DMS53 treated with DMSO at 0.1 percent for 48 hours (cell line): Measurements from ENCODE around the gene MEIOB.
A peak's percentile ranks its signal among the peaks of the same experiment; 100 is the strongest.
"Not testable (repeated sequence)": the region's sequence is repeated elsewhere in the genome, so short reads cannot be mapped to it uniquely, and the experiment has no call there.

Experiments
- DNase-seq: peaks from one replicate; lab custom pipeline; 2025; ENCODE audit not compliant: unreplicated experiment; lab: John Stamatoyannopoulos, UW

MEIOB gene

DNA sequence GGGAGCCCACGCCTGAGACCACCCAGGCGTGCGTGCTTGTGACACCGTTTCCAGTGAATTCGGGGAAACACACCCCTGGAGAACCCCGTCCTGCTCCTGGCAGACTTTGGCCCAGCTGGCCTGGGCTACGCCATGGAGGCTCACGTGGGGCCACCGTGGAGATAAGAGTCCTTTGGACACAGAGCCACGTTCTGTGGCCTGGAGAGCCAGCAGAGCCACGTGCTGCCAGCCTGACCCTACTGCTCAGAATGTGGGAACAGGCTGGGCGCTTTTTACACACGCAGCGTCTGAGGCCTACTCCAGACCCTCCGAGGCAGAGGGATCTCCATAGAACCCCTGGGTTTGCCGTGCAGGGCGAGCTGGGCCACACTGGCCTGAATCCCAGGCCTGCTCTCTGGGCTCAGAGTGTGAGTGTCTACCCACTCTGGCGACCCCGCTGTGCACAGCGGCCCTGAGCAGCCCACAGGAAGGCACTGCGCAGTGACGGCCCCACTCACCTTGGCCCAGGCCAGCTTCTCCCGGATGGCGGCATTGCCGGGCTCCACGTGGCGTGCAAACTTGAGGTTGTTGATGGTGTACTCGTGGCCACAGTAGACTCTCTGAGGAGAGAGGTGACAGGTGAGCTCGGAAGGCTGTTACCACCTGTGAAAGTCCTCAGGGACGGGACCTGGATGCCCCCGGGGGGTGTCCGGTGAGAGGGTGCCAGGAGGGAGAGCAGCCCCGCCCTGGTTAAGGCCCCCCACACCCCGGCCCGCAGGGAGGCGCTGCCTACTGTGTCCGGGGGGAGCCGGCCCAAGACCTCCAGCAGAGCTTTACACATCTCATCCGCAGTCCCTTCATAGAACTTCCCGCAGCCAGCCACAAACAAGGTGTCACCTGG lies 55.3 kb downstream of the MEIOB start:
- no peak for DNase-seq

DNA sequence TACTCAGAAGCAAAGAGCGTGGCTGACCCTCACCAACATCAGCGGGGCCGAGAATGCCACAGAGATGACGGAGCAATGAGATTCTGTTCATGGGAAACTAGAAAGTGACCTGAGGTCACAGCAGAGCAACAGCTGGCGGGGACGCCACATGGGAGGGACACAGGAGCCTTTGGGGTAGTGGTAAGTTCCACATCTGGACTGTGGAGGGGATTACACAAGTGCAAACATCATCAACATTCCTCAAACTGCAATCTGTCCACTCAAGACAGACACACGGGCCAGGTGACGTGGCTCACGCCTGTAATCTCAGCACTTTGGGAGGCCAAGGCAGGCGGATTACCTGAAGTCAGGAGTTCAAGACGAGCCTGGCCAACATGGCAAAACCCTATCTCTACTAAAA lies 56.5 kb downstream of the MEIOB start:
- DNase-seq, result no peak

DNA sequence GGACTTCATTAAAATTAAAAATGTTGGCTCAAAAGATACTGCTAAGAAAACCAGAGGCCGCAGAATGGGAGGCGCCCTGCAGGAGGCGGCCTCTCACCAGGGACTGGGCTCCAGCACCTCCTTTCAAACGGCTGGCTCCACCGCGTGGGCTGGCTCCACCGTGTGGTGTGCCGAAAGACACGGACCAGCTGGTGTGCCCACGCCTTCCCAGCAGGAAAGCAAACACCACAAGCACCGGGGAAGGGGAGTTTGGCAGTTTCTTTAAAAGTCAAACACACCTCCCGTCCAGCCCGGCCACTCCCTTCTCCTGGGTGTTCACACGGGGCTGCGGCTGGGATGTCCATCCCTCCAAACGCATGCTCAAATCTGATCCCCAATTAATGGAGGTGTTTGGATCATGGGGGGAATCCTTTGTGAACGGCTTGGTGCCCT lies 59.2 kb downstream of the MEIOB start:
- DNase-seq, result peak; percentile 19

DNA sequence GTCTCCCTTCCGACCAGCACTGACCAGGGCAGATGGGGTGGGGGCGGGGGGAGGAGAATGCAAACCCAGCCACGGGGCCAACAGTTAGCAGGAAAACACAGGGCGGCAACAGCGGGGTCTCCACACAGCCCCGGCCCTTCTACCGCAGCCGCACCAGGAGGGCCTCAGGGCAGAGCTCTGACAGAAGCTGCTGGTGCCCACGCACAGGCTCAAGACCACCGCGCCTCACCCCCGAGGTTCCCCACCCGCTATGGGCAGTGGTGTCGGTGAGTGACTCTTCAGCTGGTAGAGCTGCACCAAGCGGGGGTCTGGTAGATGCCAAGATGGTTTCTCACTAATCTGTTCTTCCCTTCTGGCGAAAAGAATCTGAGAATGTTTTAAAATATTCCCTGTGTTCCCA lies 61.4 kb downstream of the MEIOB start:
- DNase-seq, result no peak

DNA sequence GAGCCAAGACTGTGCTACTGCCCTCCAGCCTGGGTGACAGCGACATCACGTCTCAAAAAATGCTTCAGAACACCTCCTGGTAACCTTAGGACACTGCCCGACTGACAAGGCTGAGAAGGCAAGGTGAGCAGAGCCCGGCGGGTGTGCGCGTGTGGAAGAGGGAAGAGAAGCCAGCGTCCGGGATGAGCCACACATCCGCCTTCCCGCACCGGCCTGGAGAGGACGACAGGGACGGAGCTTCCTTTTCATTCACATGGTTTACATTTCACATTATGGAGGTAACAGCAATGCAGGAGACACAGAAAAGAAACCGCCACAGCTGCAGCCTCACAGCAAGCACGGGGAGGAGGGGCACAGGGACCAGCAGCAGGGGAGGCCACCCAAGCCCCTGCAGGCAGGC lies 61.9 kb downstream of the MEIOB start:
- no peak for DNase-seq

DNA sequence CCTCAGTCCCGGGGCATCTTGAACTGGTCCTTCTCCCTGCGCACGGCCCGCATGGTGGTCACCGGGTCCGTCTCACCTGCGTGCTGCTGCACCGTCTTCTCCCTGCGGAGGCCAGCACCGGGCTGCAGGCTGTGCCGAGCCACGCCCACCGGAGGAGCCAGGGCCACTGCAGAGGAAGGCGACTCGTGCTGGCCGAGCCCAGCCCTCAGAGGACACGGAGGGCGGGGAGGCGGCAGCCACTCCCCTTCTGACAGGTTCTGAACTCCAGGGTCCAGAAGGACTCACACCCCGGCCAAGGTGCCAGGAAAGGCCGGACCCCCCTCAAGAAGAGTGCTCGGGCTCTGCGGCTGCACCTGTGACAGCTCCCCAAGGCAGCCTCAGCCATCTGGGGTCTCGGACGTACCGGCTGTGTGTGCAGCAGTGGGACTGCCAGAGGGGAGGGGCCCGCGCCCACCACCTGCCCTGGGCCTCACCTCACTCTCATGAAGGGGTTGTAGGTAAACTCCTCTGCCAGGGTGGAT lies 62.6 kb downstream of the MEIOB start:
- DNase-seq, result no peak

DNA sequence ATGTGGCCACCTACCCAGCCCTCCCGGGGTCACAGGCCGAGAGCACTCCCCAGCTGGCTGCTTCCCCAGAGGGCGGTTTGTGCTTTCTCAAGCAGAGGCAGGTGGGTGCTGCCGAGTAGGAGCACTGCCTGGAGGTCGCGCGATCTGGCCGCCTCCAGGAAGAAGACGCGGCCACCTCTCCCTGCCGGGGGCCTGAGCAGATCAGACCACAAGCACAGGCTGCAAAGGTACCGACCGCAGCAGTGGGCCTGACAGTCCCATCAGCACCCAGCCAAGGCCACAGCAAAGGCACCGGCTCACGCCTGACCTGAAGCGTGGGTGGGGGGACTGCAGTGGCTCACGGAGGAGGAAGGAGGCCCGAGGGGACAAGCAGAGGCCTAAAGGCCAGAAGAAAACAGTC lies 63.3 kb downstream of the MEIOB start:
- no peak for DNase-seq

DNA sequence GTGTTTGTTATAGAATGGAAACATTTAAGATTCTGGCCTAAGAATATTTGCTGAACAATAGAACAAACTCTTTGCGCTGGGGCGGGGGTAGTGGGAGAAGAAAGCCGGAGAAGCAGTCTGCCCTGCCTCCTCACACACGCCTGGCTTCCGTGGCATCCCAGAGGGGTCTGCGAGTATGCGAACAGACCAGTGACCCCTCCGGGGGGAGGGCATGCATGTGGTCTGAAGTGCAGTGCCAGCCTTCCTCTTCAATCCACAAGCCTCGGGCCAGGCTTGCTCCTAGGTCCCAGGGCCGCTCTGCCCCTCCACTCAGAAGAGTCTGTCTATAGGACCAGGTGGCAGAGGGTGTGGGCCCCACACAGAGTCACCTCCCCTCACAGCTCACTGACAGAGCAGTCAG lies 64.3 kb downstream of the MEIOB start:
- no peak for DNase-seq

DNA sequence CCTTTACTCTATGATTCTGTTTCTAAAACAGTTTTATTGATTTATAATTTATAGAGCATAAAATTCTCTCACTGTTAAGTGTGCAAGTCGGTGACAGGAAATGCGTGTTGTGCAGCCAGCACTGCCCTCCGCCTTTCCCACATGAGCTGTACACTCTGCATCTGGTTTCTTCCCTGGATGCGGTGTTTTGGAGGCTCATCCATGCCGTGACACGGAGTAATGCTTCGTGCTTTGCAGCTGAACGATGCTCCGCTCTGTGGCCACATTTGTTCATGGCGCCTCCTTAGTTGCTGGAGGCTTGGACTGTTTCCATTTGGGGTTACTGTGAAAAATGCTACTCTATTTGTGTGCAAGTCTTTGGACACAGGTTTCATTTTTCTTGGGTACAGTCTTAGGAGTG lies 71.3 kb downstream of the MEIOB start:
- DNase-seq, result no peak

DNA sequence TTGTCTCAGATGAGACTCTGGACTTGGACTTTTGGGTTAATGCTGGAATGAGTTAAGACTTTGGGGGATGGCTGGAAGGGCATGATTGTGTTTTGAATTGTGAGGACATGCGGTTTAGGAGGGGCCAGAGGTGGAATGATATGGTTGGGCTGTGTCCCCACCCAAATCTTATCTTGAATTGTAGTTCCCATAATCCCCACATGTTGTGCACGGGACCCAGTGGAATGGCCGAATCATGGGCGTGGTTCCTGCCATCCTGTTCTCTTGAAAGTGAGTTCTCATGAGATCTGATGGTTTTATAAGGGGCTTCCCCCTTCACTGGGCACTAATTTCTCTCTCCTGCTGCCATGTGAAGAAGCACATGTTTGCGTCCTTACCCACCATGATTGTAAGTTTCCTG lies 72.7 kb downstream of the MEIOB start:
- not testable (repeated sequence) for DNase-seq

DNA sequence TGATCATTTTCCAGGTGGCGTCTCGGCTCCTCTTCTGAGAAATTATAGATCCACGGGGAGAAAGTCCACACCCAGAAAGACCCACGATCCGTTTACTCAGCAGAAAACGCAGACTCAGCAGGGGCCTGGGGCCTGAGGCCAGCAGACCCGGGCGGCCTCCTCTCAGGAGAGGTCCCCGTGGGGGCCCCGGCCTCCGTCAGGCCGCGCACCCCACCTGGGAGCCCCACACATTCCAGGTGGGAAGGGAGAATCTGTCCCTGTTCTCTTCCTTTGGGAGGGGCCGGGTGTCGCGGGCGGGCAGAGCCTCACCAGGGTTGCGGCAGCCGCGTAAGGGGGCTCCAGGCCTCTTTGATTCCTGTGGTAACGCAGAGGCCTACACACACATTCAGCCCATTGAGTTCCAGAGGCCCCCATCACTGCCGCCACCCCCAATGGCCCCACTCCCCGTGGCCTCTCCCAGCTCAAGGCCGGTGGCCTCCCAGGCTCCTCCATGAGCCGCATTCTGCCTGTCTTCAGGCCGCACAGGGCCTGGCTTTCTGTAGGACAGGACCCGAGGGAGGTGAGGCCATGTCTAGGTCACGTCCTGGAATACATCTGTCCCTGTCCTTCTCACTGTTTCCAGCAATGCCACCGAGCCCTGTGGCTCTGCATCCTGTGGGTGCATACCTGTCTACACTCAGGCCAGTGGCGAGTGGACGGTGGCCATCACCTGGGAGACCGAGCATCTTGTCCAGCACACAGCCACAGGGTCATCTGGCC lies 76.9 kb downstream of the MEIOB start:
- no peak for DNase-seq

DNA sequence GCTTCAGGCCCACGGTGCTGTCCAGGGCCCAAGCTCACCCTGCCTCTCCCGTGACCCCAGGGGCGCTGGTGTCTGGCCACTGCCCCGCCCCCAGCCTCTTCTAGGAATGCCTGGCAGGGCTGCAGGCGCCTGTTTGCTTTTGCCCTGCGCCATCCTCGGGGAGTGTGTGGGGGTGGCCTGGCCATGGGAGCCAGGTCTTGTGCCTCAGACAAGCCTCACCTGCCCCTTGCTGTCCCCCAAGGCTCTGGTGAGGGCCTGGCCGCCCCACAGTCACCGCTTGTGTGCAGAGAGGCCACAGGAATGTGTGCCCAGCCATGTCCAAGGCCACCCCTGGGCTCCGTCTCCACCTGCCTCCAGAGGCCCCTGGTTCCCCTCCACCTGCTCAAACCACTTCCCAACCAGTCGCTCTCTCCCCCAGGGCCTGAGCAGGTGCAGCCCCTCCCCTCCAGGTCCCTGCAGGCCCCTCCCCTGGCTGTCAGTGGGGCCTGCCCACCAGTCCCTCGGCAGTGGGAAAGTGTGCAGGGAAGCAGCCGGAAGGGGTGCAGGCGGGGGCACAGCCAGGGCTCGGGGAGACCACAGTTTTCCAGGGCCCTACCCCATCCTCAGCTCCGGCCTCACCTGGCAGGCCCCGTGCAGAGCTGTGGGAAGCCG lies 77.6 kb downstream of the MEIOB start:
- no peak for DNase-seq

DNA sequence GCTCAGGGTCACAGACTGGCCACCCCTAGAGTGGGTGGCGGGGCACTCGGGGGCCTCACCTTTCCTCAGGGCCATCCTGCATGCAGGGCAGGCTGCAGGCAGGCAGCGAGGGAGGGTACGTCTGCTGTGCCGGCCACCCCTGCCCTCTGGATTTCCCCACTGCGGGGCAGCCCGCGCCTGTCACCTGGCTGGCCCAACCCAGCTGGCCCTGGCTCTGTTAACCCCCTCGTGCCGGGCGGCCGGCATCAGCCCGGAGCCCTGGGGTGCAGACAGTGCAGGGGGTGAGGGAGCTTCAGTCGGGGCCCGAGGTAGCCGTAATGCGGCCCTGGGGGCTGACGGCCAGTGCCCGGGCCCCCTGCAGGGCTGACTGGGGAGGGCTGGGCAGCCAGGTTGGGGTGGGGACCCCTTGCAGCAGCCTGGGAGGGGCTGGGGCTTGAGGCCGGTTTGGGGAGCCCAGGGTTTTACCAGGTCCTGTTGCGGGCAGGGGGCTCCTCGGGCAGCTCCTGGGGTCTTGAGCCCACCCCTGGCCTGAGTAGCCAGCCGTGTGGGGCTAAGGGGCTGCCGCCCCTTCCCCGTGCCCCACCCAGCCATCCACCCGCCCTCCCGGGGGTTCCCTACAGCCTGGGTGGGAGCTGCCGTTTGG lies 78.3 kb downstream of the MEIOB start, which contains the start of gene IGFALS:
IGFALS (minus strand) TSS at position 128 of the 643 bp plus-strand sequence; CDS start at position 75, 53 bp downstream.
- DNase-seq, result no peak

DNA sequence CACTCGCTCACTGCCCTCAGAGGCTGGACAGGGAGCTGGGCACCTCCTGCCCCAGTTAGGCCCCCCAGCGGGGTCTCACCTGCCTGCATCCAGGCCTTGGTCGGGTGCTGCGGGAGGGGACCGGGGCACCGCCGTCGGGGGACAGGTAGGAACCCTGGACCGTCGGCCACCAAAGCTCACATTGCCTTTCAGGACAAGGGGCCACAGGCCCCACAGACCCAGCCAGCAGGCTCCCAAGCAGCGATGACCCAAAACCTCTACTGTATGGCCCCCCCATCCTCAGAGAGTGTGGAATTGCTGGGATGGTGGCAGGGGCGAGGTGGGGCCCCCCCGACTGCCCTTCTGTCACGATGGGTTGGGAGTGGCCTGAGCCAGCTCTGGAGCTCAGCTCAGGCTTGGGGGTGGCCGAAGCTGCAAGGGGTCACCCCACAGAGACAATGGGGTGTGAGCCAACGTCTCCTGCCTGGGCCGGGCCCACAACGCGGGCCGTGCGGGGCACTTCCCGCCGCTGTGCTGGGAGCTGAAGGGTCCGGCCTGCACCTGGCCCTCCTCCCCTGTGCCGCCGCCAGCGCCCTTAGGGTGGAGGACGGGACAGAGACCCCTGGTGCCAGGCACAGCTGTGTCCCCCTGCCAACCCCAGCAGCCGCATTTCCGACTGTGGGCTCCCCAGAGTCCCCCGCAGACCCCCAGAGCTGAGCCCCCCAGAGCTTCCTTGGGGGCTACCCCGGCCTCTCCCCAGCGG lies 79.0 kb downstream of the MEIOB start:
- no peak for DNase-seq

DNA sequence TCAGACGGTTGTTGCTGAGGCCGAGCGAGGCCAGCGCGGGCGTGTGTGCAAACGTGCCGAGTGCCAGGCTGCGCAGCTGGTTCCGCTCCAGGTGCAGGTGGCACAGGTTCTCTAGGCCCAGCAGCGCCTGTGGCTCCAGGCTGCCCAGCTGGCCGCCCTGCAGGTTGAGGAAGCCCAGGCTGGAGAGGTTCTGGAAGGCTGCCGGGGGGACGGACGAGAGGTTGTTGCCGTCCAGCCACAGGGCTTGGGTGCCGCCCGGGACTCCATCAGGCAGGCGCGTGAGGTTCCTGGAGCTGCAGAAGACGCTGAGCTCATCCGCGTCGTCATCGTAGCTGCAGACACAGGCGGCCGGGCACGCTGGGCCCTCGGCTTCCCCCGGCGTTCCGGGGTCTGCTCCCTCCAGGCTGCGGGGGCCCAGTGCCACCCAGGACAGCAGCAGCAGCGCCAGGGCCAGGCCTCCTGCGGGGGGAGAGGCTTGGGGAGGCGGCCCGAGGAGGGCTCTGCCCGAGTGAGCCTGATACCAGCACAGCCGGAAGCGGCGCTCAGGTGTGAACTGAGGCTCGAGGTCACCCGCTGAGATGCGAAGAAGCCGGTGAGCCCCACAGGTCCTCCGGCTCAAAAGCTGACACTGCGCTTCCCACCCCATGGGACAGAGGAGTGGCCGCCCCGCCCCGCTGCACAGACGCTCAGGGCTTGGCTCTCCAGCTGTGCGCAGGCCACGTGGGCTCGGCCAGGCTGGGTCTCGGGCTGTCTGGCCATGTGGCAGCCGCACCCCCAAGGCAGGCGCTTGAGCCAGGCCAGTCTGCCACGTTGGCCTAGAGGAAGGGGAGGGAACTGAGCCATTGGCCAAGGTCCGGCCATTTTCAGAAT lies 79.8 kb downstream of the MEIOB start:
- DNase-seq, result no peak

DNA sequence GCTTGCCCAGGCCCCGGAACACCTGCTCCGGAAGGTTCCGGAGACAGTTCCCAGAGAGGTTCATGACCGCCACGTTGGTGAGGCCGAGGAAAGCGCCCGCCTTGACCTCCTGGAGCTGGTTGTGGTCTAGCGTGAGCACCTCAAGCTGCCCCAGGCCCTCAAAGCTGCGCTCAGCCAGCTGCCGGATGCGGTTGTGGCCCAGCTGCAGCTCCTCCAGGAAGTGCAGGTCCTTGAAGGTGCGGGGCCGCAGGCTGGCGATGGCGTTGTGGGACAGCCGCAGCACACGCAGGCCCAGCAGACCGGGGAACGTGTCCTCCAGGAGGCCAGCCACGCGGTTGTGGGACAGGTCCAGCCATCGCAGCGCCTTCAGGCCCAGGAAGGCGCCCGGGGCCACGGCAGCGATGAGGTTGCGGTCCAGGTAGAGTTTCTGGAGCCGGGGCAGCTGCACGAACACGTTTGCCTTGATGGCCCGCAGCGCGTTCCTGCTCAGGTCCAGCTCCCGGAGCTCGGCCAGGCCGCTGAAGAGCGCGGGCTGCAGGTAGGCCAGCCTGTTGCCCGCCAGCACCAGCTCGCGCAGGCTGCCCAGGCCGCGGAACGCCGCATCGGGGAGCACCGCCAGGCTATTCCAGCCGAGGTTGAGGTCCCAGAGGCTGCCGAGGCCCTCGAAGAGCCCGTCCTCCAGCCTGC lies 80.6 kb downstream of the MEIOB start:
- DNase-seq, result no peak

DNA sequence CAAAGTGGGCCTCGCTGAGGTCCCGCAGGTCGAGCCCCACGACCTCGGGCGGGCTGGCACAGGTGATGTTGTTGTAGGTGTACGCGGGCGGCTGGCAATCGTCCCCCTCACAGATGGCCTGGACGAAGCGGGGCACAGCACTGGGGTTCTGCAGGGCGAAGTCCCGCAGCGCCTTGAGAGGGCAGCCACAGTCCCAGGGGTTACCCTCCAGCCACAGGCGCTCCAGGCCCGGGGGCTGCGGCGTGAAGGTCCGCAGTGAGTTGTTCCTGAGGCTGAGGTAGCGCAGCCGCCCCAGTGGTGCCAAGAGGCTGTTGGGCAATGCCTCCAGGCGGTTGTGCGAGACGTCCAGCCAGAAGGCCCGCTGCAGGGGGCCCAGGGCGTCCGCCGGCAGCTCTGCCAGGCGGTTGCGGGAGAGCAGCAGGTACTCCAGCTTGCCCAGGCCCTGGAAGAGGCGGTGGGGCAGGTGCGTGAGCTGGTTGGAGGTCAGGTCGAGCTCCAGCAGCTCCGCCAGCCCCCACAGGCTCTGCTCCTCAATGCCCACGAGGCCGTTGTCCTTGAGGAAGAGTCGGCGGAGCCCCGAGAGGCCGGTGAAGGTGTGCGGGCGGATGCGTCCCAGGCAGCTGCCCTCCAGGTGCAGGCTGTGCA lies 81.2 kb downstream of the MEIOB start:
- DNase-seq, result no peak

DNA sequence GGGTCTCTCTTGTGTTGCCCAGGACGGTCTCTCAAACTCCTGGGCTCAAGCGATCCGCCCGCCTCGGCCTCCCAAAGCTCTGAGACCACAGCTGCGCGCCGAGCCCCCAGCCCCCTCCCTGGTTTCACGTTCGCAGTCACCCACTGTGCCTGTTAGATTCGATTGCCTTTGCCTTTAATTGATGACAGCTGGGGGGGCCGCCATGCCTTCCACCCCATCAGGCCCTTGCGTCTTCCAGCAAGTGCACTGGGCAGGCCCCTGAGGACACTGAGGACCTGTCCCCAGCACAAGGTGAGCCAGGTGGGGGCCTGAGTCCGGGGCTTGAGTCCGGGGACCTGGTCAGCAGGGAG lies 81.7 kb downstream of the MEIOB start:
- DNase-seq, result no peak
